HG03064 (cell line): ENCODE measurements around the gene GRHL1.
"Not testable (repeated sequence)": the region's sequence is repeated elsewhere in the genome, so short reads cannot be mapped to it uniquely, and the experiment has no call there.

Experiments
- ATAC-seq: cut with Tn5 transposase; IDR thresholded peaks from one replicate; pipeline ENCODE4 v1.9.1; 2021; ENCODE audit warnings: low read depth; ENCODE audit not compliant: unreplicated experiment

The GRHL1 gene

DNA sequence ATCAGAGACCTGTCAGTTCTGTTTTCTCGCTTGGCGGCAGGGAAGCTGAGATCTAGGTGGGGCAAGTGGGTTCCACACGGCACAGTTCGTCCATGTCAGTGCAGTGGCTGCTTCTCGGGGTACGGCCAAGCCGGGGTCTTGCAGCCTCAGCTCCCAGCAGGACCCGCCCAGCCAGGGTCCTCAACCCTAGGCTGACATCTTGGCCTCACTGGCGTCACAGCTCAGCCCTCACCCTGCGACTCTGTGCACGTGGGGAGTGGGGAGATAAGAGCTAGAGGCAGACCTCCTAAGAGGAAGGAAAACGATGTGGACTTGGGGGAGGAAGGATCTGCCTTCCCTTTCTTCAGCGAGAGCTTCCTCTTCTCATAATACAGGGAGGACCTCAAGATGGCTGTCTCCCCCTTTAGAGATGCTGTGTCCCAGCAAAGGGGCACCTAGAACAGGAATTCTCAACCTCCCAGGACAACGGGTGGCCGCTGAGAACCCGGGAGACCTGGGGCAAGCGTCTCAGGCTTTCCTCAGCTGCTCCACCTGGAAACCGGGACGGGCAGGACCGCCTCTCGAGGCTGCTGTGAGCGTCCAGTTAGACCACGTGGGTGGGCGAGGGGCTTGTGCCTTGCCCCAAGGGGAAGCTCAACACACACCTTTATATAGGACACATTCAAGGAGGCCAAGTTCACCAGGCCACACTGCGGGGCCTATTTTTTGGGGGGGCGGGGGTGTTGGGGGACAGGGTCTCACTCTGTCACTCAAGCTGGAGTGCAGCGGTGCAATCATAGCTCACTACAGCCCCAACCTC, 68.3 kb downstream of the GRHL1 start:
- ATAC-seq = no peak

DNA sequence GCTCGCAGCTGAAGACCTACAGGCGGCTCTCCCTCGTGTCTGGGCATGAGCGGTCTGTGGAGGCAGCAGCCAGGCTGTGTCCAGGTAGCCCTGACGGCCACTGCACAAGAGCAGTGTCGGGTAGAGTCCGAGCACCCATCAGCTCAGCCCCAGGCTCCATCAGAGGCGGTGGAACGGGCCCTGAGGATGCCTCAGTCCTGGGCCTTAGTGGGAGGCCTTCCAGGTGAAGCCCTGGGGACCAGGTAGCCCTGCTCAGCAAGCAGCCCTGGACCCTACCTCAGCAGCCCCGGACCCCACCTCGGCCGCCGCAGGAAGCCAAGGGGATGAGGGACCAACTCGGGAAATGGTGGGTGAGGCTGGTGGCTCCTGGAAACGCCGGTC, 70.5 kb downstream of the GRHL1 start:
- ATAC-seq = no peak

DNA sequence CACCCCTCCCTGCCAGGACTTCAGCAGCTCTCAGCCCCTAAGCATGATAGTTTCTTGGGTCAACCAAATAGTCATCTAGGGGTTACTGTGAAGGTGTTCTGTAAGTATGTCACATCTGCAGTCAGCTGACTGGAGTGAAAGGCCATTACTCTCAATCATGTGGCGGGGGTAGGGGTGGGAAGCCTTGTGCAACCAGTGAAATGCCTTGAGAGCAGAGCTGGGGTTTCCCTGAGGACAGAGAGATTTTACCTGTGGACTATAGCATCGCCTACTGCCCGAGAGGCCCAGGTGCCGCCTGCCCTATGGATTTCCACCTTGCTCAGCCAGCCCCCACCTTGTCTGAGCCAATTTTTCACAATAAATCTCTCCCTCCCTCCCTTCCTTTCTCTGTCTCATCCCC, 71.0 kb downstream of the GRHL1 start:
- no peak for ATAC-seq

DNA sequence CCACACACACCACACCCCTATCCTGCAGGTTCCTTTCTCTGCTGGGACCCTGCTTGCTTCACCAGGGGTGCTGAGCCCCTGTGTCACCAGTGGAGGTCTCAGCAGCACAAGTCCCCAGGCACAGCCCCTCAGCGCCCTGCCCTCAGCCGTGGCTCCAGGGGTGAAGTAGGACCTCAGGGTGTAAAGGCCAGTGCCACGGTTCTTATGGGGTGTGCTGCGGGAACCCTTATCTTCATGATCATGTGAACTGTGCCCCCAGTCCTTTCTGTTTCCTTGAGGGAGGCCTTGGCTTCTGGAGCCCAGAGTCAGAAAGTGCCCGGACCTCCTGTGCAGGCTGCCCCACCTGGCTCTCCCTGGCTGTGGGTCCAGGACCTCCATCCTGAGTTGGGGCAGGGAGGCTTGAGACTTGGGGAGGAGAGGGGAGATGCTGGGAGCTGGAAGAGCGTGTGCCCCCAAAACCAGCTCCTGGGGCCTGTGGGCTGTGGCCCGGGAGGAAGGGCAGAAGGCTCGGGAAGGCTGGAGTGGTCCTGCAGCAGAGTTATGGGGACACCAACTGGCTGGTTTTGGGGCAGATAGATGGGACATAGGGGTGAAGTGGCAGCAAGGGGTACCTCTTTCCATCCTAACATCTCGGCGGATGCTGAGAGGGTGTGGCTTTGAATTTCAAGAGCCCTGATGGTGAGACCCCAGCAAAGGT, 71.6 kb downstream of the GRHL1 start:
- ATAC-seq = no peak

DNA sequence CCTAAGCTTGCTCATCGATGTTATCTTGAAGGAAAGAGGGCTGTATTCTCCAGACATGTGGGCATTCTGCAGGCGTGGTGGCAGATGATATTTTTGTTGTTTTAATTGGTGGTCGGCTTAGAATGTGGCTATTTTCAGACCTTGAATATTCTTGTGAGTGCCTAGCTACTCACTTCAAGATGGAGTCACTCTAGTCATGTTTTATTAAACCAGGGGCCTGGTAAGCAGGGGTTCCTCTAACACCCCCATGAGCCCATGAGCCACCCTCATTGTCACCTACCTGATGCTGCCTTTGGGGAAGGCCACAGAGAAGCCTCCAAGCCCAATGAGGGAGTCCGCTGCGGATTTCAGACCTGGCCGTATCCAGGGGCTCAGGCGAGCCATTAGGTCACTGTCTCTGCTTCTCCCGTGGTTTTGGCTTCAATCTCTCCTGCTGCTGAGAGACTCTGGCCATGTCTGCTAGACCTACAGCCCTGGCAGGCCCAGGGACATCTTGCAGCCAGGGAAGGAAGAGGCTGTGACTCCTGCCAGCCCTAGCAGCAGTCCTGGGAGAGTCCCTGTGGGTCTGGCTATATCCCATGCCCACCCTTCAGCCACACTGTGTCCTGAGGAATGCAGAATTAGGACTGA, 75.6 kb downstream of the GRHL1 start:
- no peak for ATAC-seq

DNA sequence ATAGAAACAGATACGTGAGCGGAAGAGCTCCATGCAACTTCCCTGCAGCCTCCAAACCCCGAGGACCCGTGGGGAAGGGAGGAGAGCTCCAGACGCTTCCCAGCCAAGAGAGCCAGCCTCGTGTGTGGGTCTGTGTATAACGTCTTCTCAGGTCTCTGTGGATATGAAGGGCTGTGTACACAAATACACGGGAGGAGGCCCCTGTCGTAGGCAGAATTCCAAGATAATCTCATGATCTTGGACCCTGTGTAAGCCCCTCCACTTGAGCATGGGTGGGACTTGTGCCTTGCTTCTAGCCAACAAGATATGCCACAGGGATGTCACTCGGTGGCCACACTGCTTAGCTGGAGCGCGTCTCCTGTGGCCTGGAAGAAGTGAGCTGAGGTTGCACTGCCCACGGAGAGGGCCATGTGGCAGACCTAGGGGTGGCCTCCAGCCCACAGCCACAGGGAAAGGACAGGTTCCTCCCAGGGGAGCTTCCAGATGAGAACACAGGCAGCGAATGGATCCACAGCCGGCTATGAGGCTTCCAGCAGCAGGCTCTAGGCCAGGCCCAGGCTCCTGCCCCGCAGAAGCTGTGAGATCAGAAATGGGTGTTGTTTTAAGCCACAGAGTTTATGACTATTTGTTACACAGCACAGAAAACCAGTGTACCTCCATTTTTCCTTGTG, 76.3 kb downstream of the GRHL1 start:
- no peak for ATAC-seq

DNA sequence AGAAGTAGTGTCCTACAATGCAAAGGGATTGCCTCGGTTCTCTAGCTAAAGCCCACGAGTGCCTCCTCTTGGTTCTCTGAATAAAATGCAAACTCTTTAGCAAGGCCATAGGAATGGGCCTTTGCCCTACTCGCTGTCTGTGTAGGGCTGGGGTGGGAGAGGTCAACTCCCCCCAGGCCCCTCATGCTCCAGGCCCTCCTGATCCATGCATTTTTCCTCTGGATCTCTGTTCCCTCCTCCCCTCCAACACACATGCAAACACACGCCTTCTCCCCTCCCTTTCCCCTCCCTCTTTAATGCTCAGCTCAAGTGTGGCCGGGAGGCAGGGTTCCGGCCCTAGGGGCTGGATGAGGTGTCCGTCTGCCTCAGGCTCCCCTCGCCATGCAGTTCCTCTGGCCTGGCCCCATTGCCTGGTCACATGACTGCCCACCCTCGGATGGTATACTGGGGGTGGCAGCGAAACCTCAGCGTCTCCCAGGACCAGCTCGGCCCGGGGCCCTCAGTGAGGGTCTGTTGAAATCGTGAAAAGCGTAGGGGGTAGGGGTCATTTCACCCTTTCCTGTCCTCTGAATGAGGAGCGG, 77.0 kb downstream of the GRHL1 start:
- ATAC-seq = no peak

DNA sequence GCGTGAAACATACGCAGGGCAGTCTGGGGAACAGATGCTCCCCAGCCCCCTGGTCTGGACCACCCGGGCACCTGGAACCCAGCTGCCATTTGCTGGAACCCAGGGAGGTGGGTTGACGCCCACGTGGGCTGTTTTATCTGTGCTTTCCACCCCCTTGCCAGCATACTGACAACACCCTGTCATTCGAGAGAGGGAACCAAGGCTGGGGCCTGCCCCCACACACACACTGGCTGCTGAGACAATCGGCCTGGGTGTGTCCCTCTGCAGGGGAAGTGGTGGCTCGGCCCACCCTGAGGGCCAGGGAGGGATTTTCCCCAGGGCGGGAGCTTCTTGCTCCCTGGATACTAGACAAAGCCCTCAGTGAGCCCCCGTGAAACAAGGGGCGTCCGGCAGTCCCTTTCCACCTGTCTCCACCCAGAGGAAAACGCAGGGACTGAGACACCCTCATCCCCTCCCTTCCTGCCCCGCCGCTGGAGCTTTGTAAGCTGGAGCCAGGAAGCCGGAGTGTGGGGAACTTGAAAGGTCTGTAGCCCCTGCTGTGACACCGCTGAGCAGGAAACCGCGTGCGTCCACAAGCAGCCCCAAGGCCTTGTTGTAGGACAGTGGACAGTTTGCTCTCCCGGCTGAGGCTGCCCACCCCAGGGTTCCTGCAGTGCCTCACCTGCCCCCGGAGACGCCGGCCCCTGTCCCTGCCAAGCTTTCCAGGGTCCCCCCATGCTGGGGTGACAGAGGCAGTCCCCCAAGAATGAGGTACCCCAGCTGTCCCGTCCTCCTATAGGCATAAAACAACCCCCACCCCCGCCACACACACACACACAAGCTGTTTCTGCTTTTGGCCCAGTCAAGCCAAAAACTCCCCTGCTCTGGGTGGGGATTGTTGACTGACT, 77.7 kb downstream of the GRHL1 start:
- ATAC-seq = no peak

DNA sequence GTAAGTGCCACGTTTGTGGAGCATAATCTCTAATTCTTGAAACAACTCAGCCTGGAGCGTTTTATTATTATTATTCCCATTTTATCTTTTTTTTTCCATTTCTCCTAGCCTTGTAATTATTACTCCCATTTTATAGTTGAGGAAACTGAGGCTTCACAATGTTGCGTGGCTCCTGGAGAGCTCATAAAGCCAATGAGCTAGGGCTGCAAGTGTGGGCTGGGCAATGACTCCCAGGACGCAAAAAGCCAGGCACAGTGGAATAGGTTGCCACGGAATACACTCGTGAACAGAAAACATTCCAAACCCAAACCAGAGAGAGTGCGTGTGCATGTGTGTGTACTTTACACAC, 78.4 kb downstream of the GRHL1 start:
- no peak for ATAC-seq

DNA sequence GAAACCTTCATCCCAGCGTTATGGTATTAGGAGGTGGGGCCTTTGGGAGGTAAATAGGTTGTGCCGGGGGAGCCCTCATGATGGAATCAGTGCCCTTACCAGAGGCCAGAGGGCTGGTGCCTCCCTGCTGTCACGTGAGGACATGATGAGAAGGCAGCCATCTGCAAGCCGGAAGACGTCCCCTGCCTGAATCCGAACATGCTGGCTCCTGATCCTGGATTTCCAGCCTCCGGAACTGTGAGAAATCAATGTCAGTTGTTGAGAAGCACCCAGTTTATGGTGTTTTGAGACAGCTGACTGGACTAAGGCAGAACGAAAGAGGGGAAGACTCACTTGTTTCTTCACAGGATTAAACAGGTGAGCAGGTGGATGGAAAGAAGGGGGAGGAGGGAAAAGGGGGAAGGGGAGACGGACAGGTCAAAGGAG, 78.8 kb downstream of the GRHL1 start:
- no peak for ATAC-seq

DNA sequence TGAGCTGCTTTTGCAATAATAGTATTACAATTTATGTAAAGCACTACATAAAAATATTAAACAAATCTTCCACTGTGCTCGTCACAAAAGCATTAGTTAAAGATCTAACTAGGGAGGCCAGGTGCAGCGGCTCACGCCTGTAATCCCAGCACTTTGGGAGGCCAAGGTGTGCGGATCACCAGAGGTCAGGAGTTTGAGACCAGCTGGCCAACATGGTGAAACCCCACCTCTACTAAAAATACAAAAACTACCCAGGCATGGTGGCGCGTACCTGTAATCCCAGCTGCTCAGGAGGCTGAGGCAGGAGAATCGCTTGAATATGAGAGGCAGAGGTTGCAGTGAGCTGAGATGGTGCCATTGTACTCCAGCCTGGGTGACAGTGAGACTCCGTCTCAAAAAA, 79.3 kb downstream of the GRHL1 start:
- ATAC-seq = not testable (repeated sequence)

DNA sequence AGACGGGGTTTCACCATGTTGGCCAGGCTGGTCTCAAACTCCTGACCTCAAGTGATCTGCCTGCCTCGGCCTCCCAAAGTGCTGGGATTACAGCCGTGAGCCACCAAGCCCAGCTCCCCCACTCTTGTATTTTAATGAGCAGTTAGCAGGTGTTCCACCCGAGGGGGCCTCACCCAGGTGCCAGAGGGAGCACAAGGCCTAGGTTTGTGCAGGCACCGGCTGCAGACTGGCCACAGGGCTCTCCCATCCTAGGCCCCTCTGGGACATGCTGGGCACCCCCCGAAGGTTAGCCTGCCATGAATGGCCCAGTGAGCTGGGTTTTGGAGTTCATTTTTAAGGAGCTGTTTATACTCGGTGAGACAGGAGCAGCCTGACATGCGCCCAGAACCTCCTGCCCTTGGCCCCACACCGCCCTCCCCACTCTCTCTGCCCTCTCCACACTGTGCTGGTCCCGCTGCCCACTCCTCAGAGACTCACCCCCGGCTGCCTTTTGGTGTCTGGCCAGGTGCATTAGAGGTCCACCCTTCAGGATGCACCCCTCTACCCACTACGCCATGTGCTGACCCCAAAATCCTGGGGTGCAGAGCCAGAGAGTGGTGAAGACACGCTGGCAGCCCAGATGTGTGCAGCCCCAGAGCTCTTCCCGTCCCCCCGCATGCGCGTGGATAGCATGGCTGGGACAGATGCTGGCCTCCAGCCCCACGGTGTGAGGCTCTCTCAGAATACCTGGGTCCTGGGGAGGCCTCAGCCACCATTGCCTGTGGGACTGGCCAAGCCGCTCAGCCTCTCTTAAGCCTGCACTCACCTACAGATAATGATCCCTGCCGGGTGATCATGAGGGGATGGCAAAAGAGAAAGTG, 80.6 kb downstream of the GRHL1 start:
- no peak for ATAC-seq

DNA sequence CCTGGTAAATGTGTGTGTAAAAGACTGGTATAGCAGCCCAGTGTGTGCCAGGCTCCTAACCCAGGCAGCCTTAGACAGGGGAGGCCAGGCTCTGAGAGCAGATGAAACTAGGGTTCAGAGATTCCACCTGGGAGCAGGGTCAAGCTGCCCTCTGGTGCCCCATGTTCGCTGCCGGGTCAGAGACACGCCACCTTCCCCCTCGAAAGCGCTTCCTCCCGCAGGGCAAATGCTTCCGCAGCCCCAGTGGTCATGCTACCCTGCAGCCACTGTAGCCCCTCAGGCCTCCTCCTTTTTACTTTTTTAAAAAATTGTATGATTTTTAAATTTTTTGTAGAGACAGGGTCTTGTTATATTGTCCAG, 81.2 kb downstream of the GRHL1 start:
- ATAC-seq = no peak

DNA sequence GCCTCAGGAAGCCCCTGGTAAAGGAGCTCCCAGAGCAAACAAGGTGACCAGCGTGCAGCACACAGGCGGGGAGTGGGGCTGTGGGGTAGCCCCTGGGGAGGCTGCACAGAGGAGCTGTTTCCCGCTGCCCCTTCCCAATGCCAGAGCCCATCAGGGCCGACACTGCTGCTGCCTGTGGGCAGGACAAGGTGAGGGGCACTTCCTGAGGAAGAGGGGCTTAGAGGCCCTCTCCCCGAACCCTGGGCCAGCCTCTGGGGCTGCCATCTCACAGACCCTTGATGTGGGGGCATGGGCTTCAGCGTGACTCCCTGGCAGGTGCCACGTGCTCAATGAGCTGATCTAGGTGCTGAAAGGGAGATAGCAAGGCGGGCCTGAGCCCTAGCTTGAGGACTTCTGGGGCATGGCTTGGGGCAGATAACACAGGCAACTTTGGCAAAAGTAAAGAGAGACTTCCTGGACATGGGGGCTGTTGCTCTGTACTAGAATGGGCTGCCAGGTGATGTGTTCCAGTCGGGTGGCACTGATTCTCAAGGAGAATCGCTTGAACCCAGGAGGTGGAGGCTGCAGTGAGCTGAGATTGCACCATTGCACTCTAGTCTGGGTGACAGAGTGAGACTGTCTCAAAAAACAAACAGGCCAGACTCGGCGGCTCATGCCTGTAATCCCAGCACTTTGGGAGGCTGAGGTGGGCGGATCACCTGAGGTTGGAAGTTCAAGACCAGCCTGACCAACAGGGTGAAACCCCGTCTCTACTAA, 81.9 kb downstream of the GRHL1 start:
- no peak for ATAC-seq

DNA sequence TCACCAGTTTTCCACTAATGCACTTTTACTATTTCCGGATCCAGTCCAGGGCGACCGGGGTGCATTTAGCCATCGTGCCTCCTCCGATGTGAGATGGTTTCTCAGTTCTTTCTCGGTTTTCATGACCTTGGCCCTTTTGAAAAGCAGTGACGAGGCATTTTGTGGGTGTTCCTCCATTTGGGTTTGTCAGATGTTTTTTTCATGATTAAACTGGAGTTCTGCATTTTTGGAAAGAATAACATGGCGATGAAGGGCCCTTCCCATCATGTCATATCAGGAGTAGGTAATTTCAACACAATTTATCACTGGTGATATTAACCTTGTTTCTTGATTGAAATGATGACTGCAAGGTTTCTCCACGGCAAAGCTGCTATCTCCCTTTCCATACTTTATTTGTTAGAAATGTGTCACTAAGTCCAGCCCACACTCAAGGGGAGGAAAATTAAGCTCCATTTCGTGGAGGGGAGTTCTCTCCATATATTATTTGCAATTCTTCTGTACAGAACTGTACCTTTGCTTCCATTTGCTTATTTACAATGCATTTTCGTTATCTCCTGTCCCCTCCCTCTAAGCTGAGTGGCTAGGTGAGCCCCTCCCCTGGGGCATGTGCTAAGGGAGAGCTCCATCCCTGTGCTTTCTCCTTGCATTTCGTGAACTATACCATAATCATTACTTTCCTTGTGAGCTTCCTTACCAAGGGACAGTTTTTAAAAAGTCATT, 83.0 kb downstream of the GRHL1 start:
- no peak for ATAC-seq

DNA sequence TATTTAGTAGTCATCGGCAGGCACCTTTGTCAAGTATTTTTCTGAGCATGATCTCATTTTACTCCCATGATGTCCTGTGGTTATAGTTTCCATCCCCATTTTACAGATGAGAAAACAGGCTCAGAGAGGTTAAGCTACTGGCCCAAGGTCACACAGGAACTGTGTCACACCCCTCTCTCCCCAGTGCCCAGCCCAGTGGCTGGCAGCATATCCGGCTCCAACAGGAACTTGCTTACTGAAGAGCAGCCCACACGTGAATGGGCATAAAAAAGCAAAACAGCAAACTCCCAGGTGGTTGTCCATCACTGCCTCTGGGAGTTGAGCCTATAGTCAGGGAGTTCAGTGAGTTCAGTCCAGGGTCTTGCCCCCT, 83.5 kb downstream of the GRHL1 start:
- no peak for ATAC-seq

DNA sequence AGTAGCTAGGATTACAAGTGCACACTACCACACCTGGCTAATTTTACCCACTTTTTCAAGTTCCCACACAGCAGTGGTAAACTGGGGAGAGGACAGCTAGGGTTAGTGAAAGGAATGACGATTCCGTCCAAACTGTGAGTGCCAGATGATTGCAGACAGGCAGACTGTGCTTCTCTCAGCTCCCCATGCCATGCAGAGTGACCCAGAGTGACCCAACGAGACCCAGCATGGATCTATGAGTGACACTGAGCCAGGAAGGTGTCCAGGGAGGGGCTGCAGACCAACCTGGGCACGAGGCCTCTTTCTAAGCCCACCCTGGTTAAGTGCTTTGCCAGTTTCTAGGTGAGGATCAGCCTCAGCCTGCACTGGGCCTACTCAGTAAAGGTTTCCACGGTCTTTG, 84.1 kb downstream of the GRHL1 start:
- ATAC-seq = no peak
